Non-pigmented ciliary epithelial cell (primary cell): ENCODE data around the gene MKS1.

Source experiments
- DNase-seq: peaks from one replicate; pipeline ENCODE4 v3.0.0-alpha.2; 2010; ENCODE audit warnings: low read depth

The MKS1 gene

GRCh38 chr17:58161566-58161965 is 57.5 kb downstream of the MKS1 start:
- no peak for DNase-seq

GRCh38 chr17:58158181-58158580 is 60.9 kb downstream of the MKS1 start:
- no peak for DNase-seq

GRCh38 chr17:58156839-58157803 is 61.9 kb downstream of the MKS1 start:
- no peak for DNase-seq
